ENCODE results near the gene MDFIC.

Gene MDFIC

GRCh38 chr7:115043605-115044004, 121.7 kb downstream of the MDFIC start:
- no peak for DNase-seq

DNA sequence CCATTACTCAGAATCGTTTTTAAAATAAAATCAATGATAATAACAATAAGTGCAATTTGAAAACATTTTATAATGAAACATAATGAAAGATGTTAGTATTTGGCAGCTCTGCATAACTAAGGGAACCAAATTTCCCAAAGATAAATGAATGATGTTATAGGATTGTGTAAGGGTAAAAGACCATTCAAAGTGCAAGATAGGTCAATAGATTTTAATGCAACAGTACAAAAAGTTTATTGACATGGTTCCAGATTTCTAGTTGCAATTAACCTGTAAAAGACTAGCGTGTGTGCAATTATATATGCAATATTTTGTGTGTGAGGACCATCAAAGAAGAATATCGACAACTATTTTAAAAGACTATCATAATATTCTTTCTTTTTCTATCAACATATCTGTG, 122.3 kb downstream of the MDFIC start:
- no peak for DNase-seq

DNA sequence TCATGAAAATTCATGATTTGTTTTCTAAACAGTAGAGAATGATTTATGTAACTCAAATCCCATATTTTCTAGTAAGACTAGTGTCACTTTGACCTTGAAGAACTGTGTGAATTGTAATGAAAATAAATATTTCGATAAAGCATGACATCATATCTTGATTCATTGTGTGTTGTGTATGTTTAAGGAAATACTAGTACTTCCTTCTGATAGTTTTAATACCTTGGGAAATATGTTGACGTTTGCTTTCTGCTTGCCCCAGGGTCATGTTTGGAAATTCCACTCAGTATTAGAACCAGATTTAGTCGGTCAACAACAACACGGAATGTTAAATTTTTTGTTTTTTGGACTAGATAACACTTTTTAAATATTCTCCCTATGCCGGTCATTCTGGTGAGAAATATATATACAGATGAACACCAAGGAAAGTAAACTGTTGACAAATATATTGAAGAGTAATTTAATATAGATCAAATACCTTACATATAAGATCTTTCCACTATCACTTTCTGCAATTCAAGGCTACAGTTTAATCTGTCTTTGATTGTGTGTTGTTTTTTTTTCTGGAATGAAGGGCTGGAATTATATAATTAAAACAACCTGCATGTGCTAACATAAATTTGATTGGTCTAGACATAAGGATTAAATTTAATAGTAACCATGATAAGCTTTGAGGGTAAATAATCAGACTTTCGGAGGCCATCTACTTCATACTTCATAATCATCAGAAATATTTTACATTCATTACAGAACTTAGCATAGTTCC, 126.2 kb downstream of the MDFIC start:
- DNase-seq, result no peak

DNA sequence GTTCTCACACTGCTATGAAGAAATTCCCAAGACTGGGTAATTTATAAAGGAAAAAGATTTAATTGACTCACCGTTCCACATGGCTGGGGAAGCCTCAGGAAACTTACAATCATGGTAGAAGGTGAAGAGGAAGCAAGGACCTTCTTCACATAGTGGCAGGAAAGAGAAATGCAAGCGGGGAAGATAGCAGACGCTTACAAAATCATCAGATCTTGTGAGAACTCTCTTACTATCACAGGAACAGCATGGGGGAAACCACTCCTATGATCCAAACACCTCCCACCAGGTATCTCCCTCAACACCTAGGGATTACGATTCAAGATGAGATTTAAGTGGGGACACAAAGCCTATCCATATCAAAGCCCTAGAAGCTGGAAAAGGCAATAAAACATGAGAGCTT, 130.8 kb downstream of the MDFIC start:
- DNase-seq, result no peak

DNA sequence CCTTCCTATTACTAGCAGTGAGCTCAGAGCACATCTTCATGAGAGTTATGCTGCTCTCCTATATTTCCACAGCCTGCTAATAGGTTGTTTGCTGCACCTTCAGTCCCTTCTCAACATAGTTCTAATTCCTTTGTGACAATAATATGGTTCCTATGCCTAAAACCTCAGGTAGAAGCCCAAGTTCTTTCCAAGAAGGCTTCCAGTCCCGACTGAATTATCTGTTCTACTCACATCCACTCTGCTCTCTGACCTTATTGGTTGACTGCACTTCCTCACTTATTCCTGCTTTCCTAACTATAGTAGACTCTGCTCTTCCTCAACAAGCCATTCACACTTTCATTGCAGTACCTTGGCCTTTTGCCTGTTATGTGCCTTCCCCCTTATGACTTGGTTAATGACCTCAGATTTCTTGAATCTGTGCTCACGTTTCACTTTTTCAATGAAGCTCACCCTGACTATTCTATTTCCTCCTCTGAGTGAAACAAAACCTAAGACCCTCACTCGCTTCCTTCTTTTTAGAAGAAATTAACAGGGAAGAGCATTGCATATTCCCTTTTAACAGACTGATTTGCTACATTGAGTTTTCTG, 132.7 kb downstream of the MDFIC start:
- DNase-seq, result no peak

DNA sequence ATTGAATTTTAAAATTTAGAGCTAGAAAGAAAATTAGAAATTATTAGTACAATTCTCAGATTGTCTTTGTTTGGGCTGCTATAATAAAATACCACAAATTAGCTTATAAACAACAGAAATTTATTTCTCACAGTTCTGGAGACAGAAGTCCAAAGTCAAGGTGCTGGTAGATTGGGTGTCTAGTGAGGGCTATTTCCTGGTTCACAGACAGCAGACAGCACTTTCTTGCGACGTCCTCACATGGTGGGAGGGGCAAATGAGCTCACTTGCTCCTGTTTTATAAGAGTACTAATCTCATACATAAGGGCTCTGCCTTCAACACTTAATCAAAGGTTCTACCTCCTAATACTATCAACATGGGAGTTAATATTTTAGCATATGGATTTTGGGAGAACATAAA, 134.1 kb downstream of the MDFIC start:
- DNase-seq, result no peak

DNA sequence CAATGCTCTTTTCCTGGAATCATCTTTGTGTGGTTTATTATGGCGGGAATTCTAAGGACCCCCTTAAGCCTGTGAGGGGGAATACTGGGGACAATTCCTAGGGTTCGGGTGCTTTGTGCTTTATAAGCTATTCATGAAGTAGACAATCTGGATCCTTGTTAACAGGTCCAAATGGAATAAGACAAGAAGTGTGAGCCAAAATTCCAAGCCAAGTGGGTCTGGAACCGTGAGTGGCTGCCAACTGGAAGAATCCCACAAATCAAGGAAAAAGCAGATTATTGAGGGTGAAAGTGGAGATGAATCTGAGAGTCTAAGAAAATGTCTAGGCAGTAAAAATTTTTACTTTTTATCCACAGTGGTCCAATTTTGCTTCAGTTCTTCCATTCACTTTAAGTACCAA, 136.8 kb downstream of the MDFIC start:
- DNase-seq, result no peak

GRCh38 chr7:115059321-115059720, 137.4 kb downstream of the MDFIC start:
- no peak for DNase-seq

DNA sequence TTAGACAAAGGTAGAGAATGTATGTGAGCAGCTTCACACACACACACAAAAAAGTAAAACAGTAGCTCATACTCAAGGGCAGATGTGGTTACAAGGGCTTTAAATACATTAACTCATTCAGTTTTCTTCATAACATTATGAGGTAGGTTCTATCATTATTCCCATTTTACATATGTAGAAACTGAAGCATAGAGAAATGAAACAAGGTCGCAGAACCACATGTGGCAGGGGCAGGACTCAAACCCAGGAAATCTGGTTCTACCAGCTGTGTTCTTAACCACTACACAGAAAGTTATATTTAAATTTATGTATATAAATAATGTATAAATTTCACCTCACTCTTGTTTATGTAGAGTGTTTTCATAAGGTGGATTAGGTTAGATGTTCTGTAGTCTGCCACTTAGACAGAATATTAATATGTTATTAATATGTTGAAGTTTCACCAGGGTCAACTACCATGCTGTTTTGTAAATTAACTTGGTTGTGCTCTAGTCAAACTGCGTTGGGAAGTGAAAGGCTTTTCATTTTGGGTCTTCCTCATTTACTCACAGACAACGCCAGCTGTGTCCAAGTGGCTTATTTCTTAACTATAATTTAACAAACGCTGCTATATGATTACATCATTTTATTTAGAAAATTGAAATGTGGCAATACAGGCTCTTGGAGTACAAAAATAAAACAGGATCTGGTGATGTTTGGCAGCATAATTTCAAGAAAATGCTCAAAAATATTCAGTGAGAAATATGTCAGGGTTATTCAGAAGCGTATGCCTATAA, 138.4 kb downstream of the MDFIC start:
- DNase-seq, result no peak

DNA sequence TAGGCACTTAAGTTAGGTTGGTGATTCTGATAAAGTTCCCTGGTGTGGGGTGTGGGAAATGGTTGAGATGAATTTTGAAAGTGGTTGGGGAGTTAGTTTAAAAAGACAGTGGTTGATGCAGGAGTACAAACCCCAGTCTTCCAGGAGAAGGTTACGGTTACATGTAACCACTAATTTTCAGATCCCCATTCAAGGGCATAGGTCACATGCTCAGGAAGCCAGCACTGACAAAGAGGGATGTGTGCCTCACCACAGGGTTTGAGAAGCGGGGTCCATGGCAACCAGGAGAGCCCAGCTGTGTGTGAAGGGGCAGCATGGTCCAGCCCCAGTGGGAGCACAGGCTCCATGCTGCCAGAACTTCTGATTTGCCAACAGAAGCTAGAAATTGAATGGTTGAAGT, 144.2 kb downstream of the MDFIC start:
- no peak for DNase-seq

DNA sequence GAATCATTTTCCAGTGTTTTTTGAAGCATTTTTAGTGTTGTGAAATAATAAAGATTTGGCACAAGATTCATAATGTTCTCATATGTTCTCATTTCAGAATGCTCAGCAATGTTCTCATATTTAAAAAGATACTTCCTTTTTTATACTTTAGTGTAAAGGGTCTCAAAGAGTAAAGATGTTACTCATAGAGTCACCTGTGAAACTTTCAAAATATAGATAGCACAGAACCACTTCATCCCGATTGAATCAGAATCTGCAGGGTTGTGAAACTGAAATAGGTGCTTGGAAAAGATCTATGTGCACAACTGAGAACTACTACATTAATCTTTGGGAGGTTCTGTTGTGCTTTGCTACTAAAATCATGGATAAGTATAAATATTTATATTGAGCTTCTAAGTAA, 144.7 kb downstream of the MDFIC start:
- no peak for DNase-seq

- no peak for DNase-seq
Measured at GRCh38 chr7:115068220-115068619, 146.3 kb downstream of the MDFIC start.
